Testis (tissue), 3 donors: ENCODE data around the gene ZFPM1. TPM values are rescaled to one million over a fixed set of nuclear protein-coding genes. Genes with fewer than 3 reads are reported as not detected.

Source experiments
- DNase-seq: peaks from one replicate; pipeline ENCODE4 v3.0.0-alpha.2; 2019
- H3K27ac ChIP-seq, 2 donors: fragments of 200-600 bp; sonication (generic); one replicate each; pipeline ENCODE4 v1.5.1; 2019
- H3K27me3 ChIP-seq: fragments of 200-600 bp; sonication (generic); one replicate; pipeline ENCODE4 v1.5.1; 2019
- H3K36me3 ChIP-seq: fragments of 200-600 bp; sonication (generic); one replicate; pipeline ENCODE4 v1.5.1; 2017; ENCODE audit warnings: low read depth; ENCODE audit errors: missing control alignments
- H3K4me1 ChIP-seq: fragments of 200-600 bp; sonication (generic); one replicate; pipeline ENCODE4 v1.5.1; 2019
- H3K4me3 ChIP-seq, 2 donors: fragments of 200-600 bp; sonication (generic); one replicate each; pipeline ENCODE4 v1.5.1; 2017 to 2019
- H3K9me3 ChIP-seq: fragments of 200-600 bp; sonication (generic); one replicate; pipeline ENCODE4 v1.5.1; 2017
- POLR2A ChIP-seq: fragments of 450-650 bp; IDR thresholded peaks from one replicate; pipeline ENCODE4 v1.6.1; 2017; ENCODE audit warnings: antibody characterized with exemption, mild to moderate bottlenecking, moderate library complexity
- WGBS, 2 donors: methylation state at CpG; one replicate each; pipeline ENCODE4 v1.1.5; 2018; 5-methylcytosine and 5-hydroxymethylcytosine counted together
- intact Hi-C: fragments of 100-400 bp; cut with DNase I; formaldehyde crosslinking; loops from one replicate; pipeline ENCODE4 v1.15.1; 2023; ENCODE audit warnings: low total_unique reads
- polyA plus RNA-seq: library from polyadenylated mRNA; stranded (reverse); fragments of 350-450 nt; fragmentation: Illumina TruSeq; extraction: RNeasy Lipid Tissue Mini Kit (QIAGEN cat#74804); gene quantifications from one replicate; pipeline ENCODE4 v1.2.3, GENCODE V29; 2014; ENCODE audit warnings: low read depth, low replicate concordance; ENCODE audit not compliant: insufficient read depth
- total RNA-seq, 2 donors: library from RNA; depleted of rRNA; stranded (reverse); fragments of >200 nt; gene quantifications; one replicate each; pipeline ENCODE4 v1.2.3, GENCODE V29; 2016
- TF ChIP-seq, protein P1 (sequence below), 3 experiments: fragments of 450-650 bp in 2 of 3; fragments of 200-600 bp in 1 of 3; sonication (generic) in 1 of 3; IDR thresholded peaks; one replicate each; pipeline ENCODE4 v1.5.1; 2016 to 2019; ENCODE audit warnings: antibody characterized with exemption in 3 of 3, mild to moderate bottlenecking in 2 of 3, moderate library complexity in 1 of 3

ZFPM1 gene
- total and polyA plus RNA-seq, 3 donors from 2014 or later = 12.8 to 25.1 (median 23.9) TPM

GRCh38 chr16:88428616-88429386 lies 24.3 kb upstream of the ZFPM1 start:
- no peak overlapping the region for H3K4me3 ChIP-seq
- H3K4me1 ChIP-seq = peaks cover 5% of the 10 kb centered on the region
- H3K9me3 ChIP-seq = no peaks in the 10 kb centered on the region
- no peaks in the 10 kb centered on the region for H3K36me3 ChIP-seq
- intact Hi-C loops = no loop called here
- no peak overlapping the region for H3K27ac ChIP-seq
- no peak for TF ChIP-seq POLR2A
- H3K27me3 ChIP-seq = no peaks in the 10 kb centered on the region
- no peak for DNase-seq
- 83 to 94% methylated on average over 17 to 30 of the region's 34 CpGs for WGBS, 2 donors

- Histone ChIP-seq H3K27me3 (no peaks in the 10 kb centered on the region), H3K36me3 (no peaks in the 10 kb centered on the region), H3K4me1 (peaks cover 4% of the 10 kb centered on the region), H3K9me3 (no peaks in the 10 kb centered on the region), H3K4me3 (peak overlapping the region; percentile 44), H3K27ac (no peak overlapping the region)
- 43 to 71% methylated on average over 3 to 46 of the region's 48 CpGs for WGBS, 2 donors
- intact Hi-C loops = no loop called here
- DNase-seq = no peak
- no peak for TF ChIP-seq POLR2A
- TF ChIP-seq, protein P1, sequence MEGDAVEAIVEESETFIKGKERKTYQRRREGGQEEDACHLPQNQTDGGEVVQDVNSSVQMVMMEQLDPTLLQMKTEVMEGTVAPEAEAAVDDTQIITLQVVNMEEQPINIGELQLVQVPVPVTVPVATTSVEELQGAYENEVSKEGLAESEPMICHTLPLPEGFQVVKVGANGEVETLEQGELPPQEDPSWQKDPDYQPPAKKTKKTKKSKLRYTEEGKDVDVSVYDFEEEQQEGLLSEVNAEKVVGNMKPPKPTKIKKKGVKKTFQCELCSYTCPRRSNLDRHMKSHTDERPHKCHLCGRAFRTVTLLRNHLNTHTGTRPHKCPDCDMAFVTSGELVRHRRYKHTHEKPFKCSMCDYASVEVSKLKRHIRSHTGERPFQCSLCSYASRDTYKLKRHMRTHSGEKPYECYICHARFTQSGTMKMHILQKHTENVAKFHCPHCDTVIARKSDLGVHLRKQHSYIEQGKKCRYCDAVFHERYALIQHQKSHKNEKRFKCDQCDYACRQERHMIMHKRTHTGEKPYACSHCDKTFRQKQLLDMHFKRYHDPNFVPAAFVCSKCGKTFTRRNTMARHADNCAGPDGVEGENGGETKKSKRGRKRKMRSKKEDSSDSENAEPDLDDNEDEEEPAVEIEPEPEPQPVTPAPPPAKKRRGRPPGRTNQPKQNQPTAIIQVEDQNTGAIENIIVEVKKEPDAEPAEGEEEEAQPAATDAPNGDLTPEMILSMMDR (IDR thresholded peaks at IDR 0.05) = no peak
Observed at GRCh38 chr16:88429387-88430184, 23.5 kb upstream of the ZFPM1 start.

DNA sequence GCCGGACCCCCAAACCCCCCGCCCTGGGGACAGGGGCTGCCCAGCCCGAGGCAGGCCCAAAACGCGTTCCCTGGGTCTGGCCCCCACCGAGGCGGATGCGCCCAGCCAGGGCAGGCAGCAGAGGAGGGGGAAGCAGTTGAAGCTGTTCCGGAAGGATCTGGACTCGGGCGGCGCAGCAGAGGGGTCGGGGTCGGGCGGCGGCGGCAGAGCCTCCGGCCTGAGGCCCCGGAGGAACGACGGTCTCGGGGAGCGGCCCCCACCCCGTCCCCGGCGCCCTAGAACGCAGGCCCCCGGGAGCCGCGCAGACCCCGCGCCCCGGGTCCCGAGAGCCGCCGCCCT lies 22.9 kb upstream of the ZFPM1 start:
- peak overlapping the region in 1 of 2 donors; percentile 30 for H3K27ac ChIP-seq
- TF ChIP-seq, protein P1 (IDR thresholded peaks at IDR 0.05) = no peak
- TF ChIP-seq POLR2A = no peak
- H3K36me3 ChIP-seq = no peaks in the 10 kb centered on the region
- WGBS, 2 donors = 42% methylated on average over 13 of the region's 36 CpGs; no CpG with 5 or more reads in 1 of the 2 donors
- intact Hi-C loops = no loop called here
- no peaks in the 10 kb centered on the region for H3K9me3 ChIP-seq
- H3K27me3 ChIP-seq = no peaks in the 10 kb centered on the region
- H3K4me1 ChIP-seq = no peaks in the 10 kb centered on the region
- no peak for DNase-seq
- peak overlapping the region; percentile 44 for H3K4me3 ChIP-seq

- Histone ChIP-seq H3K27me3 (no peaks in the 10 kb centered on the region), H3K36me3 (no peaks in the 10 kb centered on the region), H3K4me3 (peak overlapping the region; percentile 44), H3K9me3 (no peaks in the 10 kb centered on the region), H3K27ac (peak overlapping the region in 1 of 2 donors; percentile 30), H3K4me1 (no peaks in the 10 kb centered on the region)
- TF ChIP-seq POLR2A = no peak
- TF ChIP-seq, protein P1 (IDR thresholded peaks at IDR 0.05) = no peak
- no peak for DNase-seq
- intact Hi-C loops = no loop called here
- 41% methylated on average over 67 of the region's 80 CpGs; no CpG with 5 or more reads in 1 of the 2 donors for WGBS, 2 donors
Observed at GRCh38 chr16:88430524-88431446, 22.3 kb upstream of the ZFPM1 start.
